Measurements from ENCODE around the gene FRAT1. TPM values are rescaled to one million over a fixed set of nuclear protein-coding genes. Genes with fewer than 3 reads are reported as not detected.

The FRAT1 gene
- total RNA-seq, 1 experiment from 2014 or later = 2.7 TPM

- no peak overlapping the region for H3K4me3 ChIP-seq
- DNase-seq = no peak
- H3K27me3 ChIP-seq = no peaks in the 10 kb centered on the region
- no peaks in the 10 kb centered on the region for H3K9me3 ChIP-seq (replicated peaks)
- H3K27ac ChIP-seq = no peak overlapping the region
- H3K36me3 ChIP-seq = no peaks in the 10 kb centered on the region
- no peaks in the 10 kb centered on the region for H3K4me1 ChIP-seq
Measured at GRCh38 chr10:97297556-97298222, 21.4 kb upstream of the FRAT1 start.

- H3K4me1 ChIP-seq = no peaks in the 10 kb centered on the region
- no peak overlapping the region for H3K27ac ChIP-seq
- DNase-seq = no peak
- no peak overlapping the region for H3K4me3 ChIP-seq
- H3K36me3 ChIP-seq = no peaks in the 10 kb centered on the region
- no peaks in the 10 kb centered on the region for H3K9me3 ChIP-seq (replicated peaks)
- H3K27me3 ChIP-seq = no peaks in the 10 kb centered on the region
Measured at GRCh38 chr10:97298223-97298571, 20.9 kb upstream of the FRAT1 start.

- DNase-seq = no peak
- H3K4me1 ChIP-seq = no peaks in the 10 kb centered on the region
- no peaks in the 10 kb centered on the region for H3K27me3 ChIP-seq
- H3K27ac ChIP-seq = no peak overlapping the region
- no peak overlapping the region for H3K4me3 ChIP-seq
- H3K9me3 ChIP-seq (replicated peaks) = no peaks in the 10 kb centered on the region
- H3K36me3 ChIP-seq = no peaks in the 10 kb centered on the region
Measured at GRCh38 chr10:97300980-97301379, 18.1 kb upstream of the FRAT1 start.

GRCh38 chr10:97302088-97302791 is 16.8 kb upstream of the FRAT1 start:
- no peaks in the 10 kb centered on the region for H3K36me3 ChIP-seq
- DNase-seq = no peak
- H3K4me3 ChIP-seq = no peak overlapping the region
- H3K27ac ChIP-seq = no peak overlapping the region
- no peaks in the 10 kb centered on the region for H3K4me1 ChIP-seq
- H3K27me3 ChIP-seq = no peaks in the 10 kb centered on the region; the same call in 1 of the 2 replicates
- no peaks in the 10 kb centered on the region for H3K9me3 ChIP-seq (replicated peaks)

DNA sequence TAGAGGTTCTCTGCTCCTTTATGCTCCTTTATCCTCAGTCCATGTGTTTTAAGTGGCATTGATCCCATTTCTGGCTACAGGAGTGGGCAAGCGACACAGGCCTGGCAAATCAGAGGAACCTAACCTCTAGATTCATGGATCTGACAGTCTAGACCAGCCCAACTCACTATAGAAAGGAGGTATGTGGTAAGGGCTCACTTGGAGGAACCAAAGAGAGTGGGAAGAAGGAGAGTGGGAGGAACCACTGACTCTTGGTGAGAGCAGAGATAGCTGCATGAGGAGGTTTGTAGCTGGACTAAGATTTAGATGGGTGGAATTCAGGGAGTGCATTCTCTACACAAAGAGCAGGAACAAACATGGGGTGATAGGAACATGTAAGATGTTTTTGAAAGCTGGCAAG is 11.6 kb upstream of the FRAT1 start:
- H3K36me3 ChIP-seq = no peaks in the 10 kb centered on the region
- no peak for DNase-seq
- no peak overlapping the region for H3K27ac ChIP-seq
- no peak overlapping the region for H3K4me3 ChIP-seq
- H3K9me3 ChIP-seq (replicated peaks) = no peaks in the 10 kb centered on the region
- peaks cover 3% of the 10 kb centered on the region; the same call in 1 of the 2 replicates for H3K27me3 ChIP-seq
- no peaks in the 10 kb centered on the region for H3K4me1 ChIP-seq

- H3K27me3 ChIP-seq = peaks cover 3% of the 10 kb centered on the region; the same call in 1 of the 2 replicates
- no peak for DNase-seq
- H3K36me3 ChIP-seq = no peaks in the 10 kb centered on the region
- H3K27ac ChIP-seq = no peak overlapping the region
- no peaks in the 10 kb centered on the region for H3K4me1 ChIP-seq
- H3K4me3 ChIP-seq = no peak overlapping the region
- H3K9me3 ChIP-seq (replicated peaks) = no peaks in the 10 kb centered on the region
Measured at GRCh38 chr10:97307866-97308780, 10.9 kb upstream of the FRAT1 start.

DNA sequence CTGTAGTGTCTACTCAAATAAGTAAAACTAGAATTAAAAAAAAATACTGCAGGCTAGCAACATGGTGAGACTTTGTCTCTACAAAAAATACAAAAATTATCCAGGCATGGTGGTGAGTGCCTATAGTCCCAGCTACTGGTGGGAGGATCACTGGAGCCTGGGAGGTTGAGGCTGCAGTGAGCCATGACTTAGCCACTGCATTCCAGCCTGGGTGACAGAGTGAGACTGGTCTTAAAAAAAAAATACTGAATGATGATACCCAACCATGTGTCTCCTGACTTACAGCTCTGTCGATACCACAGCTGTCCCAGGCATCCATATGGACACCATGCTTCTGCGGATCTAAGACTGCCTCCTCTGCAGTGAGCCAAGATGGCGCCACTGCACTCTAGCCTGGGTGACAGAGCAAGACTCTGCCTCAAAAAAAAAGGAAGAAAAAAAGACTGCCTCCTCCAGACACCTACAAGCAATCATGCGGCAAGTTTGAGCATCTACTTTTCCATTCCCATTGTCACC is 7.9 kb upstream of the FRAT1 start:
- Histone ChIP-seq H3K36me3 (no peaks in the 10 kb centered on the region), H3K4me1 (no peaks in the 10 kb centered on the region), H3K27me3 (peaks cover 3% of the 10 kb centered on the region; the same call in 1 of the 2 replicates), H3K27ac (no peak overlapping the region), H3K4me3 (no peak overlapping the region), H3K9me3 (replicated peaks) (no peaks in the 10 kb centered on the region)
- no peak for DNase-seq

DNA sequence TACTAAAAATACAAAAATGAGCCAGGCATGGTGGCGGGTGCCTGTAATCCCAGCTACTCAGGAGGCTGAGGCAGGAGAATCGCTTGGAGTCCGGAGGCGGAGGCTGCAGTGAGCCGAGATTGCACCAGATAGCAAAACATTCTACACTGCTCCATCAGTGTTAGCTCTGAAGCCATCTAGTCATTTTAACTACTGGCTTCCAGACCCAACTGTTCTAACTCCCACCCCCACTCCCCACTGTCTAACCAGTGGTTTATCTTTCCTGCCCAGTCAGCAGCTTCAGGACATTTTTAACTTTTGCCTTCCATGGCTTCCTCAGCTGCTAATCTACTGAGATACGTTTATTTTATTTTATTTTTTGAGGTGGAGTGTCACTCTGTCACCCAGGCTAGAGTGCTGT is 6.2 kb upstream of the FRAT1 start:
- no peaks in the 10 kb centered on the region for H3K36me3 ChIP-seq
- H3K4me3 ChIP-seq = no peak overlapping the region
- no peaks in the 10 kb centered on the region for H3K4me1 ChIP-seq
- DNase-seq = no peak
- no peaks in the 10 kb centered on the region for H3K9me3 ChIP-seq (replicated peaks)
- H3K27ac ChIP-seq = no peak overlapping the region
- no peaks in the 10 kb centered on the region for H3K27me3 ChIP-seq

DNA sequence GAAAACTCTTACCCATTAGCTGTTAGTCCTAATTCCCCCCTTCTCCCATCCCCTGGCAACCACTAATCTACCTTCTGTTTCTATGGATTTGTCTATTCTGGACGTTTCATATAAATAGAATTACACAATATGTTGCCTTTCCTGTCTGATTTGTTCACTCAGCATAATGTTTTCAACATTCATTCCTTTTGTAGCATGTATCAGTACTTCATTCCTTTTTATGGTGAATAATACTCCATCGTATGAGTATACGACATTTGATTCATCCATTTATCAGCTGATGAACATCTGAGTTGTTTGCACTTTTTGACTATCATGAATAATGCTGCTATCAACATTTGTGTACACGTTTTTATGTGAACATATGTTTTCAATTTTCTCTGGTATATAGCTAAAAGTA is 4.4 kb upstream of the FRAT1 start:
- Histone ChIP-seq H3K36me3 (no peaks in the 10 kb centered on the region), H3K4me3 (no peak overlapping the region), H3K4me1 (no peaks in the 10 kb centered on the region), H3K27me3 (no peaks in the 10 kb centered on the region), H3K9me3 (replicated peaks) (no peaks in the 10 kb centered on the region), H3K27ac (no peak overlapping the region)
- no peak for DNase-seq

DNA sequence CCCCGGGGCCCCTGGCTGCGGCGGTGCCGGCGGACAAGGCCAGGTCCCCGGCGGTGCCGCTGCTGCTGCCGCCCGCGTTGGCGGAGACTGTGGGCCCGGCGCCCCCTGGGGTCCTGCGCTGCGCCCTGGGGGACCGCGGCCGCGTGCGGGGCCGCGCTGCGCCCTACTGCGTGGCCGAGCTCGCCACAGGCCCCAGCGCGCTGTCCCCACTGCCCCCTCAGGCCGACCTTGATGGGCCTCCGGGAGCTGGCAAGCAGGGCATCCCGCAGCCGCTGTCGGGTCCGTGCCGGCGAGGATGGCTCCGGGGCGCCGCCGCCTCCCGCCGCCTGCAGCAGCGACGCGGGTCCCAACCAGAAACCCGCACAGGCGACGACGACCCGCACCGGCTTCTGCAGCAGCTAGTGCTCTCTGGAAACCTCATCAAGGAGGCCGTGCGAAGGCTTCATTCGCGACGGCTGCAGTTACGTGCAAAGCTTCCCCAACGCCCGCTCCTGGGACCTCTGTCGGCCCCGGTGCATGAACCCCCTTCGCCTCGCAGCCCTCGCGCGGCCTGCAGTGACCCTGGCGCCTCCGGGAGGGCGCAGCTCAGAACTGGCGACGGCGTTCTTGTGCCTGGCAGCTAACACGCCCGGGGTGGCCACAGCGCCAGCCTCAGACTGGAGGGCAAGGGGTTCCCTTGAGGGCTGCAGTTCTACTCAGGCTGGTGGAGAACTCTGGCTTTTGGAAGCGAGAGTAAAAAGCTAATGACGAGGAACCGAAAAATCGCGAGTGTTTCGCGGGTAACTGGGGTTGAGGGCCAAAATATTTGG is 804 bp downstream of the FRAT1 start:
- Histone ChIP-seq H3K27ac (no peak overlapping the region), H3K36me3 (no peaks in the 10 kb centered on the region), H3K4me1 (peaks cover 11% of the 10 kb centered on the region), H3K27me3 (no peaks in the 10 kb centered on the region), H3K9me3 (replicated peaks) (no peaks in the 10 kb centered on the region), H3K4me3 (peak overlapping the region; percentile 97)
- no peak for DNase-seq

DNA sequence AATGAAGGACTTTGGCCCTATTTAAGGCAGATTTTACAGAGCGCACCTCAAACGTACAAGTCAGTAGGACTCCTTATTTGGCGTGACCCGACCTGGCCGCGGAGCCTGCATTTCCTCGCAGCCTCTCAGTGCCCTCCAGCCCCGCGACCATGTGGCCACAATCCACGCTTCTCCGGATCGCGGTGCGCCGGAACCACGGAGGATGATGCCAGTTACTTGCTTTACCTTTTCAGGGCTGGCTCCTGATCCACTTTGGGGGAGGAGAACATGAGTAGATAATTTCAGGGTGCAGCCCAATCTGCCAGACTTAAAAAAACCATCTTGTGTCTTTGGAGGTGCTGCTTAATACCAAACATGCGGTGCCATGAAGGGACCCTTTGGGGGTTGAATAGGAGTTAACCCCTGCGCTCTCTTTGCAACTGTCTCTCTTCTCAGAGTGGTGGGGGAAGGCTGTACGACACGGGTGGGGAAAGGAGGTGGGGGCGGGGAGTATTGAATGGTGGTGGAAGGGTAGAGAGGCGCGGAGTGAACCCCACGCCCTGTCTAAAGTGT is 1.5 kb downstream of the FRAT1 start:
- H3K27me3 ChIP-seq = no peaks in the 10 kb centered on the region
- peaks cover 11% of the 10 kb centered on the region for H3K4me1 ChIP-seq
- no peak for DNase-seq
- H3K36me3 ChIP-seq = no peaks in the 10 kb centered on the region
- H3K4me3 ChIP-seq = no peak overlapping the region
- no peak overlapping the region for H3K27ac ChIP-seq
- H3K9me3 ChIP-seq (replicated peaks) = no peaks in the 10 kb centered on the region

DNA sequence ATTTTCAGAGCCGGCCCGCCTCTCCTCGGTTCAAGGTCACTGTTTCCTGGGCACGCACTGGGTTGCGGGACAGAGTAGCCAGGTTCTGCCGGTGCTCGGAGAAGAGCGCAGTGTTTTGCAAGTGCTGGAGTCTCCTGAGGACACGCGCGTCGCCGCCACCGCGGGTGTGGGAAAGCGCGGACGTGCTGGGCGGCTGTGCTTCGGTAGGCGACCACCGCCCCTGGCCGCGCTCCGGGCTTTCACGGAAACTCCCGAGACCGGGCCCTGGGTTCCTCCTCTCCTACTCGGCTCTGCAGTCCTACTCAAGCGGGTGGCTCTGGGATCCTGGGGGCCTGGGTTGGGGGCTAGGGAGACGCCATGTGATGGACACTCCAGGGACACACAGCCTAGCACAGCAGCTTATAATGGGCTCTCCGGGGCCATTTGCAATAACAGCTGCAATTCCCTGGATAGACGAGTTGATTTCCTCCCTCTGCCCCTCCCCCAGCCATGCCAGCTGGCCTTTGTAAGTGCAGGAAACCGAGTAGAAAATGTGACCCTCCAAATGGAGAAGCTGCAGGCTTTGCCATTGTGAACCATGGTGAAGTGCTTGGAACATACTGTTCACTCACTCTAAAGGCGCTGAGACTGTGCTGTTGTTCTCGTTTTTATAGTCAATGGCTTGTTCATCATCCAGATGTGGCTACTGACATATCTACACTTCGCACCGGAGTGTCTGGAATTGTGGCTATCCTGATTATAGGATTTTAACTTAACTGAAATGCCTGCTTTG is 2.1 kb downstream of the FRAT1 start:
- Histone ChIP-seq H3K27me3 (no peaks in the 10 kb centered on the region), H3K4me1 (peaks cover 11% of the 10 kb centered on the region), H3K36me3 (no peaks in the 10 kb centered on the region), H3K27ac (peak overlapping the region; percentile 60), H3K9me3 (replicated peaks) (no peaks in the 10 kb centered on the region), H3K4me3 (0 out of 2 replicates have a peak overlapping the region, but pooled peaks have one; percentile 11)
- peak; percentile 58 to 72 for DNase-seq

DNA sequence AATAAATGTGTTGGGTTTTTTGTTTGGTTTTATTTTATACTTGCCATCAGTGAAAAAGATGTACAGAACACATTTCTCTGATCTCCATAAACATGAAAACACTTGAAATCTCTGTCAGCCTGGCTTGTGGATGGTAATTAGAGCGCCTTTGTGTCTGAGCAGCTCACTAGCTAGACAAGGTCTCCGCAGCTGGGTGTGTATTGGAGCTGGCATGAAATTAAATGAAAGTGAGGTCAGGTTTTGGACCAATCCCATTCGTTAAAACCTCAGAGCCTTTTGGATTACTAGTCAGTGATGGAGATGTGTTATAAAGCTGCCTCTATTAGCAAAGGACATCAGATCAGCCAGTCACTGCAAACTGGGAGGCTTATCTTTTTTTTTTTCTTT is 2.7 kb downstream of the FRAT1 start:
- no peaks in the 10 kb centered on the region for H3K36me3 ChIP-seq
- H3K9me3 ChIP-seq (replicated peaks) = no peaks in the 10 kb centered on the region
- peak overlapping the region; percentile 60 for H3K27ac ChIP-seq
- H3K4me3 ChIP-seq = 0 out of 2 replicates have a peak overlapping the region, but pooled peaks have one; percentile 11
- peaks cover 11% of the 10 kb centered on the region for H3K4me1 ChIP-seq
- peak; percentile 17 to 49 for DNase-seq
- no peaks in the 10 kb centered on the region for H3K27me3 ChIP-seq
